HG02571 (cell line): ENCODE measurements around the gene CIART.
"Not testable (repeated sequence)": the region's sequence is repeated elsewhere in the genome, so short reads cannot be mapped to it uniquely, and the experiment has no call there.

ENCODE experiments used
- ATAC-seq: cut with Tn5 transposase; IDR thresholded peaks from one replicate; pipeline ENCODE4 v1.9.1; 2021; ENCODE audit warnings: mild to moderate bottlenecking, moderate library complexity; ENCODE audit not compliant: unreplicated experiment

Gene CIART

GRCh38 chr1:150281758-150282557 lies at the start of gene CIART:
CIART (plus strand) TSS chr1:150282554; CDS start chr1:150283268, 714 bp downstream.
- peak; percentile 59 for ATAC-seq

GRCh38 chr1:150232921-150233320 lies 49.4 kb upstream of the CIART start:
- ATAC-seq = not testable (repeated sequence)

GRCh38 chr1:150233359-150234308 lies 48.7 kb upstream of the CIART start:
- ATAC-seq = no peak

- ATAC-seq = peak; percentile 3
These were observed 48.1 kb upstream of the CIART start for GRCh38 chr1:150234309-150234565.

GRCh38 chr1:150234566-150235293 lies 47.6 kb upstream of the CIART start:
- ATAC-seq = peak; percentile 46

- peak; percentile 12 for ATAC-seq
These were observed 47.0 kb upstream of the CIART start for GRCh38 chr1:150235294-150235851.

GRCh38 chr1:150235852-150236613 lies 46.3 kb upstream of the CIART start, which contains the start of gene ANP32E:
ANP32E (minus strand) TSS chr1:150236112; CDS start chr1:150235786, 326 bp downstream.
- peak; percentile 77 for ATAC-seq

GRCh38 chr1:150236614-150237100 lies 45.7 kb upstream of the CIART start:
- ATAC-seq = no peak

- ATAC-seq = not testable (repeated sequence)
These were observed 45.2 kb upstream of the CIART start for GRCh38 chr1:150237176-150237575.

GRCh38 chr1:150237746-150238145 lies 44.6 kb upstream of the CIART start:
- no peak for ATAC-seq

GRCh38 chr1:150243003-150243402 lies 39.4 kb upstream of the CIART start:
- ATAC-seq = no peak

- no peak for ATAC-seq
These were observed 32.4 kb upstream of the CIART start for GRCh38 chr1:150249936-150250335.

- no peak for ATAC-seq
These were observed 26.2 kb upstream of the CIART start for GRCh38 chr1:150256198-150256553.

GRCh38 chr1:150256554-150257341 lies 25.6 kb upstream of the CIART start:
- no peak for ATAC-seq

GRCh38 chr1:150257624-150258585 lies 24.4 kb upstream of the CIART start, which contains the start of gene CA14:
CA14 (plus strand) TSS chr1:150257774; CDS start chr1:150258129, 355 bp downstream.
- no peak for ATAC-seq

- ATAC-seq = no peak
These were observed 23.1 kb upstream of the CIART start for GRCh38 chr1:150259217-150259616.

- ATAC-seq = no peak
These were observed 22.3 kb upstream of the CIART start for GRCh38 chr1:150259758-150260669.
